H1 (cell line): ENCODE measurements around the gene SLC39A11. TPM values are rescaled to one million over a fixed set of nuclear protein-coding genes. Genes with fewer than 3 reads are reported as not detected.

ENCODE experiments used
- CTCF ChIA-PET: fragments of 300-600 bp; sonication (Branson Sonifier 250); formaldehyde crosslinking; loops from one replicate; lab custom pipeline; 2021; ENCODE audit not compliant: partially characterized antibody; lab: Charles Lee
- POLR2A ChIA-PET: fragments of 300-600 bp; sonication (Branson Sonifier 250); formaldehyde crosslinking; loops from one replicate; lab custom pipeline; 2021; ENCODE audit warnings: inconsistent platforms; ENCODE audit not compliant: partially characterized antibody; lab: Charles Lee
- DNase-seq, 2 experiments: peaks; one replicate each; pipeline versions ENCODE4 v3.0.0 to v3.0.0-alpha.2; 2010 to 2022; ENCODE audit warnings: low spot score in 2 of 2, low read depth in 1 of 2, mixed read lengths in 1 of 2
- FAIRE-seq: peaks from 2 replicates; lab custom pipeline; 2011; peaks lifted over from hg19 to GRCh38; lab: Jason Lieb, UNC
- H2AFZ ChIP-seq: 2 replicates; pipeline ENCODE4 v1.8.1; 2012; ENCODE audit warnings: low read length, inconsistent platforms
- H2AK5ac ChIP-seq: 2 replicates; pipeline ENCODE4 v1.6.1; 2013; ENCODE audit warnings: low read depth, low read length
- H2BK120ac ChIP-seq: replicated peaks from 2 replicates; pipeline ENCODE3; 2013; ENCODE audit warnings: low read depth, low read length, inconsistent platforms
- H2BK12ac ChIP-seq: 2 replicates; pipeline ENCODE4 v1.6.1; 2013; ENCODE audit warnings: low read depth, low read length
- H2BK15ac ChIP-seq: 2 replicates; pipeline ENCODE4 v1.6.1; 2013; ENCODE audit warnings: low read length
- H2BK20ac ChIP-seq: 2 replicates; pipeline ENCODE4 v1.6.1; 2013; ENCODE audit warnings: low read length
- H2BK5ac ChIP-seq: 2 replicates; pipeline ENCODE4 v1.6.1; 2013; ENCODE audit warnings: low read depth, low read length
- H3K14ac ChIP-seq: 2 replicates; pipeline ENCODE4 v1.6.1; 2013; ENCODE audit warnings: inconsistent platforms; ENCODE audit not compliant: insufficient read length
- H3K18ac ChIP-seq: 2 replicates; pipeline ENCODE4 v1.6.1; 2013; ENCODE audit warnings: low read length; ENCODE audit errors: extremely low read depth
- H3K23ac ChIP-seq: 2 replicates; pipeline ENCODE4 v1.6.1; 2013; ENCODE audit warnings: inconsistent platforms; ENCODE audit not compliant: insufficient read length
- H3K23me2 ChIP-seq: 2 replicates; pipeline ENCODE4 v1.6.1; 2013; ENCODE audit warnings: low read depth, low read length
- H3K27ac ChIP-seq: 2 replicates; pipeline ENCODE4 v1.6.1; 2011; ENCODE audit warnings: low read depth, low read length, inconsistent platforms
- H3K27me3 ChIP-seq, 4 experiments: replicated peaks in 1 of 4; 1 replicate in 1 of 4; 2 replicates in 3 of 4; pipeline versions ENCODE4 v1.6.1 to v1.8.1; 2011 to 2013; ENCODE audit warnings: low read length in 3 of 4, mild to moderate bottlenecking in 3 of 4, inconsistent platforms in 2 of 4, mixed read lengths in 2 of 4, moderate library complexity in 1 of 4; ENCODE audit not compliant: control insufficient read depth in 3 of 4, insufficient read depth in 3 of 4; ENCODE audit errors: extremely low read depth in 1 of 4
- H3K36me3 ChIP-seq, 4 experiments: 2 replicates each; pipeline versions ENCODE4 v1.6.1 to v1.8.1; 2011 to 2013; ENCODE audit warnings: mild to moderate bottlenecking in 4 of 4, low read length in 3 of 4, moderate library complexity in 2 of 4, control low read depth in 1 of 4, inconsistent platforms in 1 of 4; ENCODE audit not compliant: insufficient read depth in 4 of 4, control insufficient read depth in 2 of 4
- H3K4ac ChIP-seq: replicated peaks from 2 replicates; pipeline ENCODE3; 2013; ENCODE audit warnings: low read length, low read depth, mixed read lengths, inconsistent platforms; ENCODE audit not compliant: insufficient read length
- H3K4me1 ChIP-seq, 4 experiments: replicated peaks in 1 of 4; 1 replicate in 1 of 4; 2 replicates in 3 of 4; pipeline versions ENCODE4 v1.6.1 to v1.8.1; 2011 to 2013; ENCODE audit warnings: low read length in 3 of 4, inconsistent platforms in 2 of 4, mixed read lengths in 1 of 4; ENCODE audit not compliant: insufficient read depth in 4 of 4, control insufficient read depth in 3 of 4
- H3K4me2 ChIP-seq, 2 experiments: 2 replicates each; pipeline versions ENCODE4 v1.6.1 to v1.8.1; 2011 to 2013; ENCODE audit warnings: low read depth in 2 of 2, low read length in 2 of 2, control low read depth in 1 of 2, inconsistent platforms in 1 of 2, mild to moderate bottlenecking in 1 of 2; ENCODE audit not compliant: insufficient read depth in 1 of 2
- H3K4me3 ChIP-seq, 4 experiments: fragments of 200-600, 300-600 bp in 1 of 4; sonication (generic), shearing (Covaris generic), sonication (Bioruptor Twin) in 1 of 4; 2 replicates each; pipeline versions ENCODE4 v1.5.1 to v1.8.1; 2011 to 2016; ENCODE audit warnings: low read length in 4 of 4, low read depth in 3 of 4, control low read depth in 2 of 4, inconsistent platforms in 2 of 4, mild to moderate bottlenecking in 2 of 4, mixed read lengths in 1 of 4, moderate library complexity in 1 of 4; ENCODE audit not compliant: insufficient read depth in 2 of 4; ENCODE audit errors: extremely low read depth in 1 of 4
- H3K56ac ChIP-seq: replicated peaks from 2 replicates; pipeline ENCODE3; 2013; ENCODE audit warnings: low read depth, mild to moderate bottlenecking, mixed read lengths, low read length, inconsistent platforms; ENCODE audit not compliant: insufficient read length
- H3K79me1 ChIP-seq: 2 replicates; pipeline ENCODE4 v1.6.1; 2013; ENCODE audit warnings: low read depth, low read length, control low read depth
- H3K79me2 ChIP-seq, 2 experiments: 2 replicates each; pipeline versions ENCODE4 v1.6.1 to v1.8.1; 2012 to 2013; ENCODE audit warnings: low read length in 2 of 2, mild to moderate bottlenecking in 2 of 2, inconsistent platforms in 1 of 2; ENCODE audit not compliant: insufficient read depth in 2 of 2, control insufficient read depth in 1 of 2
- H3K9ac ChIP-seq, 4 experiments: replicated peaks in 1 of 4; 1 replicate in 1 of 4; 2 replicates in 3 of 4; pipeline versions ENCODE4 v1.6.1 to v1.8.1; 2011 to 2013; ENCODE audit warnings: low read depth in 3 of 4, low read length in 3 of 4, control low read depth in 2 of 4, mild to moderate bottlenecking in 2 of 4, moderate library complexity in 2 of 4, inconsistent platforms in 1 of 4; ENCODE audit errors: extremely low read depth in 1 of 4
- H3K9me3 ChIP-seq, 2 experiments: 2 replicates each; pipeline versions ENCODE4 v1.6.1 to v1.8.1; 2012 to 2013; ENCODE audit warnings: mild to moderate bottlenecking in 2 of 2, moderate library complexity in 2 of 2, control low read depth in 1 of 2, inconsistent platforms in 1 of 2, low read depth in 1 of 2, low read length in 1 of 2, mixed read lengths in 1 of 2; ENCODE audit not compliant: insufficient read depth in 2 of 2
- H4K20me1 ChIP-seq, 2 experiments: replicated peaks in 1 of 2; 2 replicates each; pipeline versions ENCODE3 to v1.8.1; 2011 to 2013; ENCODE audit warnings: inconsistent platforms in 2 of 2, low read length in 2 of 2, mild to moderate bottlenecking in 1 of 2; ENCODE audit not compliant: insufficient read depth in 2 of 2, control insufficient read depth in 1 of 2
- H4K5ac ChIP-seq: 2 replicates; pipeline ENCODE4 v1.6.1; 2013; ENCODE audit warnings: low read length, low read depth, mixed read lengths, inconsistent platforms; ENCODE audit not compliant: insufficient read length
- H4K8ac ChIP-seq: 2 replicates; pipeline ENCODE4 v1.8.0; 2013; ENCODE audit warnings: mild to moderate bottlenecking, moderate library complexity, low read length, inconsistent platforms; ENCODE audit not compliant: insufficient read depth; ENCODE audit errors: extremely low read depth
- H4K91ac ChIP-seq: replicated peaks from 2 replicates; pipeline ENCODE3; 2013; ENCODE audit warnings: low read length, mixed read lengths, inconsistent platforms; ENCODE audit not compliant: insufficient read length
- BCL11A ChIP-seq, 2 experiments: IDR thresholded peaks; one replicate each; pipeline ENCODE4 v1.6.1; 2011; ENCODE audit warnings: low read depth in 2 of 2, low read length in 2 of 2, mild to moderate bottlenecking in 2 of 2
- BRCA1 ChIP-seq: IDR thresholded peaks from 2 replicates; pipeline ENCODE4 v1.6.1; 2012; ENCODE audit warnings: low read depth, low read length, improper control_type of control experiment
- CBX5 ChIP-seq: fragments of 300-800, 300-1000 bp; sonication (generic); IDR thresholded peaks from 2 replicates; pipeline ENCODE4 v1.7.1; 2016; ENCODE audit warnings: antibody characterized with exemption, low read length, low read depth
- CEBPB ChIP-seq: IDR thresholded peaks from 2 replicates; pipeline ENCODE4 v1.6.1; 2012; ENCODE audit warnings: low read depth, low read length
- CREB1 ChIP-seq: IDR thresholded peaks from 2 replicates; pipeline ENCODE4 v1.6.1; 2012; ENCODE audit warnings: inconsistent platforms
- EGR1 ChIP-seq: IDR thresholded peaks from 2 replicates; pipeline ENCODE4 v1.6.1; 2011; ENCODE audit warnings: low read depth, low read length, borderline replicate concordance
- KDM1A ChIP-seq: fragments of 200-600, 300-600 bp; sonication (generic); IDR thresholded peaks from 2 replicates; pipeline ENCODE4 v1.7.1; 2016; ENCODE audit warnings: mild to moderate bottlenecking, low read length, borderline replicate concordance
- PHF8 ChIP-seq: fragments of 200-600 bp; sonication (generic); conservative IDR thresholded peaks from 2 replicates; pipeline ENCODE4 v1.7.1; 2012; ENCODE audit warnings: low read depth, mild to moderate bottlenecking, inconsistent platforms, low read length, moderate library complexity
- RAD21 ChIP-seq, 2 experiments: IDR thresholded peaks in 1 of 2; conservative IDR thresholded peaks in 1 of 2; 2 replicates each; pipeline ENCODE4 v1.6.1; 2011; ENCODE audit warnings: low read depth in 2 of 2, low read length in 2 of 2, improper control_type of control experiment in 1 of 2, inconsistent platforms in 1 of 2, mild to moderate bottlenecking in 1 of 2, moderate library complexity in 1 of 2
- SIN3A ChIP-seq, 2 experiments: IDR thresholded peaks in 1 of 2; conservative IDR thresholded peaks in 1 of 2; 2 replicates each; pipeline ENCODE4 v1.6.1; 2011 to 2012; ENCODE audit warnings: low read length in 2 of 2, improper control_type of control experiment in 1 of 2, low read depth in 1 of 2, mild to moderate bottlenecking in 1 of 2
- SIX5 ChIP-seq: IDR thresholded peaks from 2 replicates; pipeline ENCODE4 v1.6.1; 2011; ENCODE audit warnings: mild to moderate bottlenecking, low read depth, low read length
- TBP ChIP-seq: IDR thresholded peaks from 2 replicates; pipeline ENCODE4 v1.6.1; 2011; ENCODE audit warnings: low read depth, low read length, improper control_type of control experiment
- TCF12 ChIP-seq: IDR thresholded peaks from 2 replicates; pipeline ENCODE4 v1.6.1; 2011; ENCODE audit warnings: low read depth, mild to moderate bottlenecking, low read length
- ZNF274 ChIP-seq: IDR thresholded peaks from 2 replicates; pipeline ENCODE4 v1.7.0; 2012; ENCODE audit warnings: low read length, borderline replicate concordance; ENCODE audit errors: extremely low read depth
- WGBS, 2 experiments: shearing (Covaris generic) in 1 of 2; methylation state at CpG; one replicate each; pipeline versions ENCODE4 v1.1.6 to v1.1.7; 2013 to 2015; ENCODE audit warnings: low lambda C conversion rate in 2 of 2, mixed read lengths in 2 of 2, inconsistent platforms in 1 of 2, low coverage in 1 of 2, missing lambda C conversion rate in 1 of 2; ENCODE audit not compliant: insufficient replicate concordance in 2 of 2, insufficient coverage in 1 of 2, insufficient read length in 1 of 2; ENCODE audit errors: extremely low coverage in 1 of 2, missing lambda C conversion rate in 1 of 2; 5-methylcytosine and 5-hydroxymethylcytosine counted together
- polyA plus RNA-seq, 7 experiments: library from polyadenylated mRNA; depleted of rRNA in 3 of 7; stranded (reverse) in 5 of 7; unstranded in 2 of 7; fragments of >200 nt in 5 of 7; fragments of 200-250 nt in 2 of 7; gene quantifications; 1 replicate in 5 of 7; 2 replicates in 1 of 7; 4 replicates in 1 of 7; pipeline versions ENCODE4 v1.2.1 to v1.2.3, GENCODE V29; 2011 to 2013; ENCODE audit warnings: missing spikeins in 2 of 7, mixed read lengths in 2 of 7
- total RNA-seq: library from RNA; stranded (reverse); fragmentation: NEBNext Ultra II Directional; extraction: Animal tissue kit (Norgen Biotek cat#: 25700); gene quantifications from 2 replicates; pipeline ENCODE4 v1.2.1, GENCODE V29; 2021
- TF ChIP-seq, protein P1 (sequence below): IDR thresholded peaks from 2 replicates; pipeline ENCODE4 v1.6.1; 2012; ENCODE audit warnings: inconsistent platforms

SLC39A11 gene
- total and polyA plus RNA-seq, 2 of the 8 experiments (the other 6 are each of a cell fraction or from before 2014, with no cell fraction given) = 12.2 to 19.6 TPM

DNA sequence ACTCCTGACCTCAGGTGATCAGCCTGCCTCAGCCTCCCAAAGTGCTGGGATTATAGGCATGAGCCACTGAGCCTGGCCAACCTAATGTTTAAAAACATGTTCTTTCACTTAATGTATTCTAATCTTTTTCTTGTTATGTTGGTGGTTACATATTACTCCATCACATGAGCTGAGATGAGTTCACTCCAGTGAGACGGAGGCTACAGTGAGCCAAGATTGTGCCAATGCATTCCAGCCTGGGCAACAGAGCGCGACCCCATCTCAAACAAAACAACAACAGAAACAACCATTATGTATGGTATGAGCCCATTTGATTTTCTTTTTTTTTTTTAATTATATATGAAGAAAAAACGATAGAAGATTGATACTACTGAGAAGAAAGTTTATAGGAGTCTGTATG is 39.6 kb downstream of the SLC39A11 start:
- POLR2A ChIA-PET = no interaction called here
- Histone ChIP-seq H4K5ac (no peak overlapping the region), H3K56ac (no peak overlapping the region), H3K79me2 (no peaks in the 10 kb centered on the region), H3K4me2 (no peak overlapping the region), H3K23ac (no peak overlapping the region), H3K9ac (no peak overlapping the region), H3K4ac (no peak overlapping the region), H3K9me3 (no peaks in the 10 kb centered on the region), H2BK5ac (no peak overlapping the region), H2AK5ac (no peak overlapping the region), H4K20me1 (peaks cover 0 to 3% of the 10 kb centered on the region in 2 experiments), H3K14ac (no peak overlapping the region), H2AFZ (no peak overlapping the region), H3K27ac (no peak overlapping the region), H3K18ac (no peak overlapping the region), H3K4me1 (no peaks in the 10 kb centered on the region), H2BK12ac (no peak overlapping the region), H2BK20ac (no peak overlapping the region), H3K23me2 (no peaks in the 10 kb centered on the region), H3K36me3 (no peaks in the 10 kb centered on the region), H4K91ac (no peak overlapping the region), H2BK120ac (no peak overlapping the region), H3K79me1 (no peaks in the 10 kb centered on the region), H2BK15ac (no peak overlapping the region), H3K27me3 (no peaks in the 10 kb centered on the region), H3K4me3 (no peak overlapping the region), H4K8ac (no peak overlapping the region)
- no peak for FAIRE-seq
- 86% methylated on average over 4 of the region's 4 CpGs; no CpG with 5 or more reads in 1 of the 2 experiments for WGBS, 2 experiments
- CTCF ChIA-PET = no interaction called here
- no peak for DNase-seq
- TF ChIP-seq, protein P1, sequence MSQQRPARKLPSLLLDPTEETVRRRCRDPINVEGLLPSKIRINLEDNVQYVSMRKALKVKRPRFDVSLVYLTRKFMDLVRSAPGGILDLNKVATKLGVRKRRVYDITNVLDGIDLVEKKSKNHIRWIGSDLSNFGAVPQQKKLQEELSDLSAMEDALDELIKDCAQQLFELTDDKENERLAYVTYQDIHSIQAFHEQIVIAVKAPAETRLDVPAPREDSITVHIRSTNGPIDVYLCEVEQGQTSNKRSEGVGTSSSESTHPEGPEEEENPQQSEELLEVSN = no peak
- TF ChIP-seq CBX5 (no peak), KDM1A (no peak), TBP (no peak), CREB1 (no peak), SIX5 (no peak), BCL11A (IDR thresholded peaks at IDR 0.05; ENCODE audit: low read depth in 2 of 2, low read length in 2 of 2) (no peak), EGR1 (no peak), BRCA1 (no peak), RAD21 (IDR thresholded peaks at IDR 0.05 in 1 of 2, conservative IDR thresholded peaks at IDR 0.05 in 1 of 2; ENCODE audit: low read depth in 2 of 2, low read length in 2 of 2) (no peak), PHF8 (no peak), ZNF274 (no peak), SIN3A (conservative IDR thresholded peaks at IDR 0.05 in 1 of 2, IDR thresholded peaks at IDR 0.05 in 1 of 2; ENCODE audit: low read depth in 1 of 2, low read length in 2 of 2) (no peak), CEBPB (no peak), TCF12 (no peak)
